CD4-positive, alpha-beta T cell treated with Interleukin-21 for 1 hour (primary cell): ENCODE measurements around the gene QKI.
A peak's percentile ranks its signal among the peaks of the same experiment; 100 is the strongest.

ENCODE experiments used
- DNase-seq: peaks from one replicate; pipeline ENCODE4 v3.0.0-alpha.2; 2020

Gene QKI

GRCh38 chr6:163490826-163491577 is 76.5 kb downstream of the QKI start:
- peak; percentile 23 for DNase-seq

GRCh38 chr6:163491737-163492300 is 77.3 kb downstream of the QKI start:
- DNase-seq: no peak

- no peak for DNase-seq
Measured at GRCh38 chr6:163494279-163494727, 79.8 kb downstream of the QKI start.

- no peak for DNase-seq
Measured at GRCh38 chr6:163496205-163496604, 81.7 kb downstream of the QKI start.

- no peak for DNase-seq
Measured at GRCh38 chr6:163500105-163500504, 85.6 kb downstream of the QKI start.

- DNase-seq: no peak
Measured at GRCh38 chr6:163501026-163501425, 86.5 kb downstream of the QKI start.

GRCh38 chr6:163501439-163501838 is 86.9 kb downstream of the QKI start:
- DNase-seq: no peak

GRCh38 chr6:163504984-163505640 is 90.6 kb downstream of the QKI start:
- DNase-seq: no peak

GRCh38 chr6:163507965-163508364 is 93.4 kb downstream of the QKI start:
- no peak for DNase-seq

GRCh38 chr6:163513003-163513402 is 98.5 kb downstream of the QKI start:
- no peak for DNase-seq

- no peak for DNase-seq
Measured at GRCh38 chr6:163513570-163514166, 99.2 kb downstream of the QKI start.

- no peak for DNase-seq
Measured at GRCh38 chr6:163516908-163517307, 102.4 kb downstream of the QKI start.

GRCh38 chr6:163520956-163521355 is 106.4 kb downstream of the QKI start:
- no peak for DNase-seq

- no peak for DNase-seq
Measured at GRCh38 chr6:163522033-163522432, 107.5 kb downstream of the QKI start.

GRCh38 chr6:163525926-163526325 is 111.4 kb downstream of the QKI start:
- DNase-seq: no peak

- no peak for DNase-seq
Measured at GRCh38 chr6:163526346-163526745, 111.8 kb downstream of the QKI start.

- no peak for DNase-seq
Measured at GRCh38 chr6:163527291-163527690, 112.8 kb downstream of the QKI start.

- DNase-seq: no peak
Measured at GRCh38 chr6:163529605-163530004, 115.1 kb downstream of the QKI start.

- DNase-seq: no peak
Measured at GRCh38 chr6:163530406-163530805, 115.9 kb downstream of the QKI start.

- DNase-seq: no peak
Measured at GRCh38 chr6:163531122-163531521, 116.6 kb downstream of the QKI start.

GRCh38 chr6:163532526-163533078 is 118.1 kb downstream of the QKI start:
- no peak for DNase-seq

- no peak for DNase-seq
Measured at GRCh38 chr6:163533443-163533842, 118.9 kb downstream of the QKI start.

- no peak for DNase-seq
Measured at GRCh38 chr6:163536770-163537169, 122.3 kb downstream of the QKI start.
